H9 (cell line): ENCODE measurements around the gene MUL1. TPM values are rescaled to one million over a fixed set of nuclear protein-coding genes. Genes with fewer than 3 reads are reported as not detected.

Experiments used
- DNase-seq: peaks from one replicate; pipeline ENCODE4 v3.0.0-alpha.2; 2017
- H2AFZ ChIP-seq: one replicate; pipeline ENCODE4 v1.6.1; 2013; ENCODE audit warnings: mild to moderate bottlenecking, low read length, control low read depth, moderate library complexity
- H2AK5ac ChIP-seq: 2 replicates; pipeline ENCODE4 v1.6.1; 2013; ENCODE audit warnings: low read length, control low read depth, mixed read lengths; ENCODE audit not compliant: insufficient read length
- H2BK120ac ChIP-seq: one replicate; pipeline ENCODE4 v1.6.1; 2013; ENCODE audit warnings: low read depth, mild to moderate bottlenecking, low read length, control low read depth, inconsistent platforms; ENCODE audit not compliant: poor library complexity, severe bottlenecking
- H2BK12ac ChIP-seq: 2 replicates; pipeline ENCODE4 v1.6.1; 2013; ENCODE audit warnings: low read length, control low read depth, mixed read lengths, low read depth; ENCODE audit not compliant: insufficient read length
- H2BK15ac ChIP-seq: 2 replicates; pipeline ENCODE4 v1.6.1; 2013; ENCODE audit warnings: low read depth, low read length, control low read depth
- H2BK20ac ChIP-seq: one replicate; pipeline ENCODE4 v1.6.1; 2013; ENCODE audit warnings: low read depth, mild to moderate bottlenecking, low read length, control low read depth, inconsistent platforms; ENCODE audit not compliant: poor library complexity, severe bottlenecking
- H2BK5ac ChIP-seq: 2 replicates; pipeline ENCODE4 v1.6.1; 2013; ENCODE audit warnings: low read length, control low read depth, mixed read lengths; ENCODE audit not compliant: insufficient read length
- H3K14ac ChIP-seq: 2 replicates; pipeline ENCODE4 v1.6.1; 2013; ENCODE audit warnings: low read length, control low read depth; ENCODE audit not compliant: insufficient read depth
- H3K18ac ChIP-seq: 2 replicates; pipeline ENCODE4 v1.6.1; 2013; ENCODE audit warnings: low read depth, mild to moderate bottlenecking, mixed read lengths, low read length, control low read depth; ENCODE audit not compliant: insufficient read length
- H3K23ac ChIP-seq: 2 replicates; pipeline ENCODE4 v1.6.1; 2013; ENCODE audit warnings: low read length, control low read depth, mixed read lengths, low read depth; ENCODE audit not compliant: insufficient read length
- H3K23me2 ChIP-seq: 2 replicates; pipeline ENCODE4 v1.6.1; 2013; ENCODE audit warnings: low read depth, mild to moderate bottlenecking, mixed read lengths, low read length, control low read depth; ENCODE audit not compliant: insufficient read length, poor library complexity, severe bottlenecking
- H3K27ac ChIP-seq: 2 replicates; pipeline ENCODE4 v1.5.1; 2013; ENCODE audit warnings: low read length, control low read depth, mixed read lengths, low read depth; ENCODE audit not compliant: insufficient read length
- H3K27me3 ChIP-seq: 2 replicates; pipeline ENCODE4 v1.6.1; 2013; ENCODE audit warnings: low read length, control low read depth, inconsistent platforms; ENCODE audit not compliant: insufficient read depth
- H3K4ac ChIP-seq: 2 replicates; pipeline ENCODE4 v1.6.1; 2013; ENCODE audit warnings: low read depth, mild to moderate bottlenecking, control low read depth, inconsistent platforms, low read length, moderate library complexity
- H3K4me1 ChIP-seq: 2 replicates; pipeline ENCODE4 v1.6.1; 2013; ENCODE audit warnings: low read length, control low read depth, inconsistent platforms; ENCODE audit not compliant: insufficient read depth
- H3K4me2 ChIP-seq: 2 replicates; pipeline ENCODE4 v1.6.1; 2013; ENCODE audit warnings: low read length, control low read depth, mixed read lengths; ENCODE audit not compliant: insufficient read length, insufficient read depth
- H3K56ac ChIP-seq: 2 replicates; pipeline ENCODE4 v1.6.1; 2013; ENCODE audit warnings: low read depth, mild to moderate bottlenecking, mixed read lengths, low read length, control low read depth; ENCODE audit not compliant: insufficient read length
- H3K79me1 ChIP-seq: 2 replicates; pipeline ENCODE4 v1.6.1; 2013; ENCODE audit warnings: low read depth, mild to moderate bottlenecking, moderate library complexity, low read length, control low read depth, inconsistent platforms; ENCODE audit not compliant: insufficient read depth, poor library complexity, severe bottlenecking
- H3K79me2 ChIP-seq: 2 replicates; pipeline ENCODE4 v1.6.1; 2013; ENCODE audit warnings: low read length, control low read depth, inconsistent platforms; ENCODE audit not compliant: insufficient read depth
- H3K9ac ChIP-seq: 2 replicates; pipeline ENCODE4 v1.6.1; 2013; ENCODE audit warnings: low read length, control low read depth, mixed read lengths; ENCODE audit not compliant: insufficient read length; ENCODE audit errors: extremely low read depth
- H3K9me3 ChIP-seq: one replicate; pipeline ENCODE4 v1.6.1; 2013; ENCODE audit warnings: low read depth, low read length, inconsistent platforms; ENCODE audit not compliant: control insufficient read depth
- H3T11ph ChIP-seq: one replicate; pipeline ENCODE4 v1.6.1; 2013; ENCODE audit warnings: mild to moderate bottlenecking, low read length, control low read depth, inconsistent platforms
- H4K20me1 ChIP-seq: one replicate; pipeline ENCODE4 v1.6.1; 2013; ENCODE audit not compliant: control insufficient read depth, insufficient read length, insufficient read depth
- H4K5ac ChIP-seq: 2 replicates; pipeline ENCODE4 v1.6.1; 2013; ENCODE audit warnings: low read depth, mild to moderate bottlenecking, mixed read lengths, low read length, control low read depth; ENCODE audit not compliant: insufficient read length
- H4K8ac ChIP-seq: replicated peaks from 2 replicates; pipeline ENCODE4 v1.6.1; 2013; ENCODE audit warnings: low read length, control low read depth, mixed read lengths, low read depth; ENCODE audit not compliant: insufficient read length
- H4K91ac ChIP-seq: 2 replicates; pipeline ENCODE4 v1.6.1; 2013; ENCODE audit warnings: low read depth, mild to moderate bottlenecking, moderate library complexity, mixed read lengths, low read length, control low read depth; ENCODE audit not compliant: insufficient read length
- H3K27ac Mint-ChIP-seq, 3 experiments: 2 replicates in 2 of 3; 3 replicates in 1 of 3; pipeline ENCODE4 v1.8.0; 2020 to 2021; ENCODE audit warnings: mixed read lengths in 3 of 3, mild to moderate bottlenecking in 1 of 3, moderate library complexity in 1 of 3
- H3K27me3 Mint-ChIP-seq: 2 replicates; pipeline ENCODE4 v1.8.0; 2021; ENCODE audit warnings: low read depth, mild to moderate bottlenecking, moderate library complexity, mixed read lengths
- H3K36me3 Mint-ChIP-seq, 3 experiments: 2 replicates in 2 of 3; 3 replicates in 1 of 3; pipeline ENCODE4 v1.8.0; 2020 to 2021; ENCODE audit warnings: low read depth in 3 of 3, mixed read lengths in 3 of 3; ENCODE audit not compliant: insufficient read depth in 1 of 3
- H3K4me1 Mint-ChIP-seq, 2 experiments: 2 replicates each; pipeline ENCODE4 v1.8.0; 2020; ENCODE audit warnings: mixed read lengths in 2 of 2
- H3K4me3 Mint-ChIP-seq, 2 experiments: 2 replicates in 1 of 2; 3 replicates in 1 of 2; pipeline ENCODE4 v1.8.0; 2020 to 2021; ENCODE audit warnings: mild to moderate bottlenecking in 2 of 2, mixed read lengths in 2 of 2, moderate library complexity in 1 of 2
- H3K9me3 Mint-ChIP-seq, 2 experiments: 2 replicates in 1 of 2; 3 replicates in 1 of 2; pipeline ENCODE4 v1.8.0; 2020; ENCODE audit warnings: mild to moderate bottlenecking in 2 of 2, mixed read lengths in 2 of 2, moderate library complexity in 1 of 2
- CTCF ChIP-seq: fragments of 200-600 bp; sonication (generic); conservative IDR thresholded peaks from 3 replicates; pipeline ENCODE4 v1.8.0; 2021; ENCODE audit warnings: antibody characterized with exemption, mild to moderate bottlenecking
- WGBS: extraction: QIAGEN DNeasy Blood & Tissue Kit; methylation state at CpG from one replicate; pipeline ENCODE4 v1.1.7; 2013; ENCODE audit warnings: missing lambda C conversion rate, low lambda C conversion rate, mixed read lengths; ENCODE audit not compliant: insufficient read length; ENCODE audit errors: extremely low coverage; 5-methylcytosine and 5-hydroxymethylcytosine counted together
- total RNA-seq: library from RNA; stranded (reverse); gene quantifications from 2 replicates; pipeline ENCODE4 v1.2.1, GENCODE V29; 2021

The MUL1 gene
- total RNA-seq, 1 experiment from 2014 or later: 27.1 TPM

- Histone ChIP-seq H3K9ac (no peak overlapping the region), H2BK20ac (no peak overlapping the region), H4K5ac (no peak overlapping the region), H3K56ac (no peak overlapping the region), H2AK5ac (no peak overlapping the region), H3K14ac (no peak overlapping the region), H2AFZ (no peak overlapping the region), H2BK12ac (no peak overlapping the region), H4K20me1 (no peaks in the 10 kb centered on the region), H3T11ph (no peak overlapping the region), H3K18ac (no peak overlapping the region), H3K79me1 (no peaks in the 10 kb centered on the region), H2BK120ac (no peak overlapping the region), H3K79me2 (no peaks in the 10 kb centered on the region), H3K4me1 (peaks cover 9% of the 10 kb centered on the region; the same call in 1 of the 2 replicates), H4K8ac (no peak overlapping the region), H3K27me3 (peaks cover 31% of the 10 kb centered on the region; the same call in 1 of the 2 replicates), H2BK5ac (no peak overlapping the region), H3K23ac (no peak overlapping the region), H3K23me2 (peaks cover 32% of the 10 kb centered on the region), H4K91ac (no peak overlapping the region), H3K27ac (no peak overlapping the region), H3K4me2 (peak overlapping the region; percentile 89), H3K9me3 (no peaks in the 10 kb centered on the region), H3K4ac (no peak overlapping the region), H2BK15ac (no peak overlapping the region)
- peaks cover 0 to 4% of the 10 kb centered on the region in 2 experiments; a peak in 1 of 5 replicates for H3K9me3 Mint-ChIP-seq
- peaks cover 24 to 47% of the 10 kb centered on the region in 2 experiments for H3K4me1 Mint-ChIP-seq
- peak; percentile 61 for DNase-seq
- no CpG with 5 or more reads among the region's 58 CpGs for WGBS
- no peak overlapping the region; a peak in 1 of 7 replicates for H3K27ac Mint-ChIP-seq
- H3K4me3 Mint-ChIP-seq: peak overlapping the region; percentile 63 to 92
- TF ChIP-seq CTCF: peak; percentile 50
- no peaks in the 10 kb centered on the region; a peak in 1 of 7 replicates for H3K36me3 Mint-ChIP-seq
- peaks cover 93% of the 10 kb centered on the region for H3K27me3 Mint-ChIP-seq
Measured at GRCh38 chr1:20483833-20484518, 24.0 kb downstream of the MUL1 start.
